Peyer's patch (tissue), 4 donors: Measurements from ENCODE around the gene CPD. TPM values are rescaled to one million over a fixed set of nuclear protein-coding genes. Genes with fewer than 3 reads are reported as not detected.
"Not testable (repeated sequence)": the region's sequence is repeated elsewhere in the genome, so short reads cannot be mapped to it uniquely, and the experiment has no call there.

Source experiments
- DNase-seq, 3 donors: peaks; one replicate each; pipeline ENCODE4 v3.0.0-alpha.2; 2017 to 2019
- H3K27ac ChIP-seq, 4 donors: fragments of 200-600 bp; sonication (generic); one replicate each; pipeline ENCODE4 v1.5.1; 2016 to 2019
- H3K27me3 ChIP-seq, 2 donors: fragments of 200-600 bp; sonication (generic); one replicate each; pipeline ENCODE4 v1.5.1; 2019
- H3K36me3 ChIP-seq, 3 donors: fragments of 200-600 bp; sonication (generic); one replicate each; pipeline ENCODE4 v1.5.1; 2016 to 2019
- H3K4me1 ChIP-seq, 4 donors: fragments of 200-600 bp; sonication (generic); one replicate each; pipeline ENCODE4 v1.5.1; 2016 to 2019
- H3K4me3 ChIP-seq, 4 donors: fragments of 200-600 bp; sonication (generic); 1 replicate in 3 of 4; 2 replicates in 1 of 4; pipeline ENCODE4 v1.5.1; 2016 to 2019; ENCODE audit warnings: mild to moderate bottlenecking in 1 of 4
- H3K9me3 ChIP-seq, 4 donors: fragments of 200-600 bp; sonication (generic); one replicate each; pipeline ENCODE4 v1.5.1; 2016 to 2019; ENCODE audit warnings: mild to moderate bottlenecking in 1 of 4
- POLR2A ChIP-seq, 2 donors: fragments of 450-650 bp; IDR thresholded peaks; one replicate each; pipeline ENCODE4 v1.5.1; 2017; ENCODE audit warnings: antibody characterized with exemption in 2 of 2, mild to moderate bottlenecking in 2 of 2, moderate library complexity in 2 of 2
- total RNA-seq, 4 donors: library from RNA; depleted of rRNA; stranded (reverse); fragments of >200 nt; gene quantifications; one replicate each; pipeline ENCODE4 v1.1.0, GENCODE V29; 2016
- TF ChIP-seq, protein P1 (sequence below), 6 experiments: fragments of 450-650 bp in 4 of 6; fragments of 200-600 bp in 2 of 6; sonication (generic) in 1 of 6; IDR thresholded peaks; one replicate each; pipeline ENCODE4 v1.5.1; 2017 to 2019; ENCODE audit warnings: antibody characterized with exemption in 6 of 6, mild to moderate bottlenecking in 3 of 6, moderate library complexity in 1 of 6

Gene CPD
- total RNA-seq, 4 donors from 2014 or later: 9.9 to 242 (median 143) TPM

DNA sequence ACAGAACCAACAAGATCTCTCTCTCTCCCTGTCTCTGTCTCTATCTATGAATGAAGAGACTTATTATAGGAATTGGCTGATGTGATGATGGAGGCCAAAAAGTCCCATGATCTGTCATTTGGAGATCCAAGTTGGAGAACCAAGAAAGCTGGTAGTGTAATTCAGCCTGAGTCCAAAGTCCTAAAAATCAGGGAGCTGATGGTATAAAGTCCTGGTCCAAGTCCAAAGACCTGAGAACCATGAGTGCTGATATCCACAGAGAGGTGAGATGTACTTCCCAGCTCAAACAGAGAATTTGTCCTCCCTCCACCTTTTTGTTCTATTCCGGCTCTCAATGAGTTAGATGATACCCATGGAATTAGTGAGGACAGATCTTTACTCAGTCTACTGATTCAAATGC is 29.5 kb upstream of the CPD start:
- DNase-seq: no peak
- no peak overlapping the region for H3K27ac ChIP-seq
- TF ChIP-seq POLR2A (IDR thresholded peaks at IDR 0.05): no peak
- TF ChIP-seq, protein P1, sequence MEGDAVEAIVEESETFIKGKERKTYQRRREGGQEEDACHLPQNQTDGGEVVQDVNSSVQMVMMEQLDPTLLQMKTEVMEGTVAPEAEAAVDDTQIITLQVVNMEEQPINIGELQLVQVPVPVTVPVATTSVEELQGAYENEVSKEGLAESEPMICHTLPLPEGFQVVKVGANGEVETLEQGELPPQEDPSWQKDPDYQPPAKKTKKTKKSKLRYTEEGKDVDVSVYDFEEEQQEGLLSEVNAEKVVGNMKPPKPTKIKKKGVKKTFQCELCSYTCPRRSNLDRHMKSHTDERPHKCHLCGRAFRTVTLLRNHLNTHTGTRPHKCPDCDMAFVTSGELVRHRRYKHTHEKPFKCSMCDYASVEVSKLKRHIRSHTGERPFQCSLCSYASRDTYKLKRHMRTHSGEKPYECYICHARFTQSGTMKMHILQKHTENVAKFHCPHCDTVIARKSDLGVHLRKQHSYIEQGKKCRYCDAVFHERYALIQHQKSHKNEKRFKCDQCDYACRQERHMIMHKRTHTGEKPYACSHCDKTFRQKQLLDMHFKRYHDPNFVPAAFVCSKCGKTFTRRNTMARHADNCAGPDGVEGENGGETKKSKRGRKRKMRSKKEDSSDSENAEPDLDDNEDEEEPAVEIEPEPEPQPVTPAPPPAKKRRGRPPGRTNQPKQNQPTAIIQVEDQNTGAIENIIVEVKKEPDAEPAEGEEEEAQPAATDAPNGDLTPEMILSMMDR (IDR thresholded peaks at IDR 0.05): no peak
- no peaks in the 10 kb centered on the region for H3K27me3 ChIP-seq
- H3K9me3 ChIP-seq: no peaks in the 10 kb centered on the region
- H3K36me3 ChIP-seq: no peaks in the 10 kb centered on the region
- peaks cover 0 to 31% (median 2%) of the 10 kb centered on the region in 4 donors for H3K4me1 ChIP-seq
- H3K4me3 ChIP-seq: no peak overlapping the region

DNA sequence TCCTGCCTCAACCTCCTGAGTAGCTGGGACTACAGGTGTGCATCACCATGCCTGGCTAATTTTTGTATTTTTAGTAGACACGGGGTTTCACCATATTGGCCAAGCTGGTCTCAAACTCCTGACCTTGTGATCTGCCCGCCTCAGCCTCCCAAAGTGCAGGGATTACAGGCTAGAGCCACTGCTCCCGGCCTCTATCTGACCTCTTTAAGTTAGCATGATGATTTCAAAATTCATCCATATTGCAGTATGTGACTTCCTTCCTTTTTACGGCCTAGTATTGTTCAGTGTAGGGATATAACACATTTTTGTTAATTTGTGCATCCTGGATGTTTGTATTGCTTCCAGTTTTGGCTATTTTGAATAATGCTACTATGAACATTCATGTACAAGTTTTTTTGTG is 27.5 kb upstream of the CPD start:
- H3K27me3 ChIP-seq, DNase-seq, H3K36me3 ChIP-seq, H3K9me3 ChIP-seq, H3K4me3 ChIP-seq, H3K27ac ChIP-seq: not testable (repeated sequence)
- peaks cover 0 to 16% (median 0%) of the 10 kb centered on the region in 4 donors for H3K4me1 ChIP-seq

DNA sequence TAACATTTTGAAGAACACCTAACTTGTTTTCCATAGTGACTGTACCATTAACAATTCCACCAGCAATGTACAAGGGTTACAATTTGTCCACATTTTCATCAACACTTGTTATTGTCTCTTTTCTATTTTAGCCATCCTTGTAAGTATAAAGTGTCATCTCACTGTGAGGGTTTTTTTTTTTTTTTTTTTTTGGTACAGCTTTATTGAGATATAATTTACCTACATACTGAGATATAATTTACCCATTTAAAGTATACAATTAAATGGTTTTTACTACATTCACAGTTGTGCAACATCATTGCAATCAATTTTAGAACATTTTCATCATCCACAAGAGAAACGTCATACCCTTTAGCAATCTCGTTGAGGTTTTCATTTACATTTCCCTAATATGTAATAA is 27.0 kb upstream of the CPD start:
- Histone ChIP-seq H3K27me3 (no peaks in the 10 kb centered on the region), H3K9me3 (no peaks in the 10 kb centered on the region), H3K36me3 (no peaks in the 10 kb centered on the region), H3K27ac (no peak overlapping the region), H3K4me1 (peaks cover 0 to 12% (median 0%) of the 10 kb centered on the region in 4 donors), H3K4me3 (no peak overlapping the region)
- TF ChIP-seq, protein P1 (IDR thresholded peaks at IDR 0.05): no peak
- no peak for TF ChIP-seq POLR2A (IDR thresholded peaks at IDR 0.05)
- DNase-seq: no peak

DNA sequence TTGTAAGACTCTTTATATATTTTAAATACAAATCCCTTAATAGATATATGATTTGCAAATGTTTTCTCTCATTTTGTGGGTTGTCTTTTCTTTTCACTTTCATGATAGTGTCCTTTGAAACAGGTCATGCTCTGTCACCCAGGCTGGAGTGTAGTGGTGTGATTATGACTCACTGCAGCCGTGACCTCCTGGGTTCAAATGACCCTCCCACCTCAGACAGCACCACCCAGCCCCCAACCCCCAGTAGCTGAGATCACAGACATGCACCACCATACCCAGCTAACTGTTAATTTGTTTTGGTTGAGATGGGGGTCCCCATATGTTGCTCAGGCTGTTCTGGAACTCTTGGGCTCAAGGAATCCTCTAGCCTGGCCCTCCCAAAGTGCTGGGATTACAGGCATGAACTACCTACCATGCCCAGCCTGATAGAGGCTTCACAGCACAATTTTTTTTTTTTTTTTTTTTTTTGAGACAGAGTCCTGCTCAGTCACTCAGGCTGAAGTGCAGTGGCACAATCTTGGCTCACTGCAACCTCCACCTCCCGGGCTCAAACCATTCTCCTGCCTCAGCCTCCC is 26.4 kb upstream of the CPD start:
- Histone ChIP-seq H3K4me1 (peaks cover 0 to 6% (median 0%) of the 10 kb centered on the region in 4 donors), H3K36me3 (no peaks in the 10 kb centered on the region), H3K4me3 (no peak overlapping the region), H3K27me3 (no peaks in the 10 kb centered on the region), H3K9me3 (no peaks in the 10 kb centered on the region), H3K27ac (no peak overlapping the region)
- TF ChIP-seq POLR2A (IDR thresholded peaks at IDR 0.05): no peak
- TF ChIP-seq, protein P1 (IDR thresholded peaks at IDR 0.05): no peak
- DNase-seq: no peak

DNA sequence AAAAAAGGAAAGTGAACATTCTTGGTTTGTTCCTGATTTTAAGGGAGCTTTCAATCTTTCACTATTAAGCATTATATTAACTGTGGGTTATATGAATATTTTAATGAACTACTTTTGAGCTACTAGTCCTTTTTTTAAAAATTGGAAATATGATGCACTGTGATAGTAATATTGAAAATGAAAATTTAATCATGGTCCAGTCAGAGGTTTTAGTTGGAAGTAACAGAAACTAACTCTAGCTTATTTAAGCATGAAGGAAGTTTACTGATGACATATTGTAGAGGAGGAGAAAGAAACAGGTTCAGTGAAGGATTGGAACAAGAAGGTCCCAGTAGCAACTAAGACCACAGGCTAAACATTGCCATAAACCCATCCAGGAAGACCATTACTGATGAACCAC is 24.0 kb upstream of the CPD start:
- Histone ChIP-seq H3K9me3 (no peaks in the 10 kb centered on the region), H3K27ac (no peak overlapping the region)
- DNase-seq: no peak

DNA sequence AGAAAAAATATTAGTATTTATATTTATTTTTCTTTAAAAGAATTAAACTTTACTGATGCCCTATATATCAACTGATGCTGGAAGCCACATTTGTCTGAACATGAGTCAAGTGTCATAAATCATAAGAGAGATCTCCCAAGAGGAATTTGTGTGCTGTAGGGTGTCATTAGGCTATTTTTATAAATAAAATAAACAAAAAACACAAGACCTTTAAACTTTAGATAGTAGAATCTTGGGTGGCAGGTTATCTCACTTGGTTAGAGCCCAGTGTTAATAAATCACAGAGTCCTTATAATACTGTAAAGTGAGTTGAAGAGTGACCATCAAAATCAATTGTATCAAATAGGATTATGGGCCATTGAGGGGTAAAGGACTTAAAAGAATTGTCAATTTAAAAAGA is 21.3 kb upstream of the CPD start:
- DNase-seq: no peak
- TF ChIP-seq, protein P1 (IDR thresholded peaks at IDR 0.05): no peak

More for the DNA sequence above, 24.0 kb upstream of the CPD start:
- Histone ChIP-seq H3K4me3 (no peak overlapping the region), H3K36me3 (no peaks in the 10 kb centered on the region), H3K27me3 (no peaks in the 10 kb centered on the region), H3K4me1 (no peaks in the 10 kb centered on the region)
- no peak for TF ChIP-seq POLR2A (IDR thresholded peaks at IDR 0.05)
- TF ChIP-seq, protein P1 (IDR thresholded peaks at IDR 0.05): no peak

More for the DNA sequence above, 21.3 kb upstream of the CPD start:
- H3K36me3 ChIP-seq: no peaks in the 10 kb centered on the region
- H3K4me1 ChIP-seq: no peaks in the 10 kb centered on the region
- no peak overlapping the region for H3K27ac ChIP-seq
- peaks cover 0 to 3% (median 0%) of the 10 kb centered on the region in 4 donors for H3K9me3 ChIP-seq
- no peak overlapping the region for H3K4me3 ChIP-seq
- H3K27me3 ChIP-seq: no peaks in the 10 kb centered on the region
